CD4-positive, alpha-beta T cell treated with Interleukin-6 at 100 ng/mL for 8 hours (primary cell): ENCODE measurements around the gene EEFSEC.

Experiments used
- DNase-seq: peaks from one replicate; pipeline ENCODE4 v3.0.0-alpha.2; 2020; ENCODE audit warnings: mixed read lengths, low spot score

Gene EEFSEC

GRCh38 chr3:128182656-128183055 is 29.4 kb downstream of the EEFSEC start:
- no peak for DNase-seq

DNA sequence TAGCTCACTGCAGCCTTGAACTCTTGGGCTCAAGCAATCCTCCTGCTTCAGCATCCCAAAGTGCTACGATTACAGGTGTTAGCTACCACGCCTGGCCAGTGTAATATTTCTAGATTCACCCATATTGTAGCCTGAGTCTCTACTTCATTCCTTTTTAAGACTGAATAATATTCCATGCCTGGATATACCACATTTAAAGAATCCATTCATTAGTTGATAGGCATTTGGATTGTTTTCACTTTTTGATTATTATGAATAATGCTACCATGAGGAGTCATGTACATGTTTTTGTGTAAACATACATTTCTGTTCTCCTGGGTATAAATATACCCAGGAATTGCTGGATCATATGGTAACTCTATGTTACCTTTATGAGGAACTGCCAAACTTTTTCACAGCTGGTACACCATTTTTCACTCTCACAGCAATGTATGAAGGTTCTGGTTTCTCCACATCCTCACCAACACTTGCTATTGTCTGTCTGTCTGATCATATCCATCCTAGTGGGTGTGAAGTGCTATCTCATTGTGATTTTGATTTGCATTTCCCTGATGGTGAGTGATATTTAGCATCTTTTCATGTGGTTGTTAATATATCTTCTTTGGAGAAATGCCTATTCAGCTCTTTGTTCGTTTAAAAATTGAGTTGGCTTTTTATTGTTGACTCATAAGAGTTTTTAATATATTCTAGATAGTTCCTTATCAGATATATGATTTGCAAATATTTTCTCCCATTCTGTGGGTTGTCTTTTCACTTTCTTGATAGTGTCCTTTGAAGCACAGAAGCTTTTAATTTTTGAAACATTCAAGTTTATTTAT is 32.6 kb downstream of the EEFSEC start:
- DNase-seq, result no peak

DNA sequence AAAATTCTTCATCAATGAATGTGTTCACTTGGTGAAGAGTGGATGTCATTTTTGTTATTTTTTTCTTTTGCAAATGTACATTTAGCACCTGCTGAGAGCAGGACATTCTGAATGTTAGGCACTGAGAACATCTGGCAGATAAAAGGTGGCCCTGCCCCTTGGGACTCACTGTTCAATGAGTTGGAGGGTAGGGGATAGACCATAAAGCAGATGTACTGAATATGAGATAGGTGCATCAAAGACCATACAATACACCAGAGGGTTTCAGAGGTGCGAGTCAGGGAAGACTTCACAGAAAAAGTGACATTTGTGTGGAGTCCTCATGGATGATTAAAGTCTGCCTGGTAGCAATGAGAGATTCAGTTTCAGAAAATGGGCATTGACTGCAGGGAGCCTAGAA is 34.2 kb downstream of the EEFSEC start:
- DNase-seq, result no peak

DNA sequence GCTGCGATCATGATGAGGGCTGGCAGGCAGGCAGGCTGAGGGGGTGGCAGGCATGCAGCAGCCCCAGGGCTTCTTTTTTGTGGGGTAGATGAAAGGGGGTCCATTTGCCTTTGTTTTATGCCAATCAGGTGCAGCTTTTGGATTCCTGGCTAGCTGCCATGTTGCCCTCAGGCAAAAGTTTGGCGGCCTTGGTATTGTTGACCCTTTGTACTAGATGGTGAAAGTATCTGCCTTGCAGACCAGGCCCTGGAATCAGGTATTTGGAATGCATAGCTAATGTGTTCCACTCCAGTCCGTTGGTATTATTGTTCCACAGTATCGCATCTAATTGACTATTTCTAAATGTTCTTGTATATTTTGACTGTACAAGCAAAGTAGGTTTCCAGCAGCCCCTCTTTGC is 35.0 kb downstream of the EEFSEC start:
- DNase-seq, result no peak

- no peak for DNase-seq
These were observed 35.7 kb downstream of the EEFSEC start for GRCh38 chr3:128188956-128189355.

DNA sequence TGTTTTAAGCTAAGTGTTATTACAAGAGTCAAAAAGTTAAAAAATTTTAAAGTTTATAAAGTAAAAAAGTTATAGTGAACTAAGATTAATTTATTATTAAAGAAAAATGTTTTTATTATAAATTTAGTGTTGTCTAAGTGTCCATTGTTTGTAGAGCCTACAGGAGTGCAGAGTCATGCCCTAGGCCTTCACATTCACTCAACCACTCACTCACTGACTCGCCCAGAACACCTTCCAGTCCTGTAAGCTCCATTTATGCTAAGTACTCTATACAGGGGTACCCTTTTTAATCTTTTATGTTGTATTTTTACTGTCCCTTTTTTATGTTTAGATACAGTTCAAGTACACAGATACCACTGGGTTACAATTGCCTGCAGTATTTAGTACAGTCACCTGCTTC is 37.2 kb downstream of the EEFSEC start:
- no peak for DNase-seq

DNA sequence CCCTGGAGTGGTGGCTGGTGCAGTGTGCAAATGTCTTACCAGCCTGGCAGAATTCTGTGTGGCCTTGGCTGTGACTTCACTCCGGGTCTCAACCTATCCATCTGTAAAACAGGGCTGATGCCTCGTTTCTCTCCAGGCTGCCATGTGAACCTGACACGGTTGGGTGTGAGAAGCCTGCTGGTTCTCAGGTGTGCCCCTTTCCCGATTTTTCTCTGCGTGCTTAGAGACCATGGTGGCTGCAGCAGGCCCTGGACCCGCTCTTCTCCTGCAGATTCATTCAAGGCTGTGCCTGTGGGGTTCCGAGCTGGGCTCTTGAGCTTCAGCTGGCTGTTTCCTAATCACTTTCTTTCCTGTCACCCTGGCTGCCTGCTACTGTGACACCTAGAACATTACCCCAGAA is 38.9 kb downstream of the EEFSEC start:
- no peak for DNase-seq

GRCh38 chr3:128193168-128193567 is 39.9 kb downstream of the EEFSEC start:
- no peak for DNase-seq

DNA sequence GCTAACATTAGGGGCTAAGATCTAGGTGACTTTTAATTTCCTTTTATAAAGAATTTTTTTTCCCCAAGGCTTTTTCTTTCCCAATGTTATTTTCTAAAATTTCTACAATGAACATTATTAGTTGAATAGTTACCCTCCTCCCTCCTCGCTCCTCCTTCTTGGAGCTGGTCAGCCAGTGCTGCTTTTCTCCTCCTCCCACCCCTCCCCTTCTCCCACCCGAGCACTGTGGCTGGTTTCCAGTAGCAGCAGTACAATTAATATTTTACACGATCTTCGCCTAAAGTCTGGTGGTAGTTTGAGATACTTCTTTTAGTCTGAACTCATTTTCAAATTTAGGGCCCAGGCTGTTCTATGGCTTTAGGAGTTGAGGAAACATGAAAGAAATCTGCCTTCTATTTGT is 41.6 kb downstream of the EEFSEC start:
- DNase-seq, result no peak

DNA sequence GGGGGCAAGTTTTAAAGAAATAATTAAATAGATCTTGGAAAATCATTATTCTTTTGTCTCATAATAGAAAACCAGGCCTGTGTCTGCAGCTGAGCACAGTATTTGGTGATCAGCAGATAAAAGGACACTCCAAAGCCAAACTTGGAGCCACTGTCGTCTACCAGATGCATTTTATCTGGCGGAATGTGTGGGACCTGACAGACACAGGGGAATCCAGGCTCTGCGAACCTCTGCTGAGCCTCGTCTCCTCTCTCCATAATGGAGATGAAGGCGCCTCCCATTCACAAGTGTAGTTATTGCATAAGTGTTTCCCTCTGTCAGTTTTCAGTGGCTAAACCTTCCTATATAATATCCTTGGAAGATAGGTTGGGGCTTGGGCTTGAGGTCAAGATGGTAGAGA is 42.1 kb downstream of the EEFSEC start:
- DNase-seq, result no peak

DNA sequence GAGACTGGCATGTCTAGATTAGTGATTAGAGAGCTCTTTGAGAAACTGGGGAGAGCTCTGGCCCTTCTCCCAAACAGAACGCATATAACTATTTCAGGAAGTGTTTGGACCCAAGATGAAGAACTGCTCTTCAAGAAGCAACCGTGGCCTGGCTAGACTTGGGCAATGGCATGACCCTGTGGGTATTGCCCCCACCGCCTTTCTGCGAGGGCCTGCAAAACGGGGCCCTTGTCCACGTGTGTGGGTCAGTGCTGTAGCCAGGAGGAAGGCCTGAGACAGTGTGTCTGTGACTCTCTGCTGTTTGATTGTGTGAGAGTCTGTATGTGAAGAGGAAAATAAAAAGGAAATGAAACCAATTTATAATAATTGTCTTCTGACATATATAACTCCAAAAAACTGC is 42.5 kb downstream of the EEFSEC start:
- no peak for DNase-seq

DNA sequence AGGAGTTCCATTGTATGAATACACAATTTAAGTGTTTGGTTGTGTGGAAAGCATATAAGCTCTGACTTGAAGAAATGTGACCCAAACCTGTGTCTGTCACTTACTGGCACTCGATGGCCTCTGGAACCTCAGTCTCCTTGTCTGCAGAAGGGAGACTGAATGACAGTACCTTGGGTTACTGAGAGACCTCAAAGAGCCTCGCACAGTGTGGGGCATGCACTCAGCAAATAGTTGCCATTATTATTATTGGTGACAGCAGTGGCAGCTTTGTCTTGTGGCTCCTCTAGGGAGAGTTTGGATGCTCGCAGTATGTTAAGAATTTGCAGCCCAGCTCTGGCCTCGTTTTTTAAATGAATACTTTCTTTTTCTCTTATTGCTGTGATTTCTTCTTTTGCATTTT is 43.4 kb downstream of the EEFSEC start:
- no peak for DNase-seq

DNA sequence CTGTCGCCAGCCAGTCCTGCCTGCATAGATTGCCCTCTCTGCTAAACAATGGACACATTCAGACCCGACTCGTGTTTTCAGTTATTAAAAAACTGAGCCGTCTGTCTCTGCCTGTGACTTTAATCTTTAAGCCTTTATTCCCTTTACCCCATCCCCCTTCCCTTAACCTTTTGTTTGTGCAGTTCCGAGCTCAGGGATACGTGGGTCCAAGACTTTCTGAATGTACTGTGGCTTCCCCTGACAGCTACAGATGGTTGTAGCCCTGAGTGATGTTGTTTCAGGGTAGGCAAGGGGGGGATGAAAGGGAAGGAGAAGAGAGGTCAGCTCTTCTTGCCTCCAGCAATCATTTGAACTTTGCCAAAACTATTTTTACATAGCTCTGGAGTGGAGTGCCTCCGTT is 44.6 kb downstream of the EEFSEC start:
- DNase-seq, result no peak

GRCh38 chr3:128198313-128198712 is 45.0 kb downstream of the EEFSEC start:
- DNase-seq, result no peak

- no peak for DNase-seq
These were observed 45.8 kb downstream of the EEFSEC start for GRCh38 chr3:128199110-128199509.

GRCh38 chr3:128201158-128201755 is 48.0 kb downstream of the EEFSEC start:
- DNase-seq, result no peak

DNA sequence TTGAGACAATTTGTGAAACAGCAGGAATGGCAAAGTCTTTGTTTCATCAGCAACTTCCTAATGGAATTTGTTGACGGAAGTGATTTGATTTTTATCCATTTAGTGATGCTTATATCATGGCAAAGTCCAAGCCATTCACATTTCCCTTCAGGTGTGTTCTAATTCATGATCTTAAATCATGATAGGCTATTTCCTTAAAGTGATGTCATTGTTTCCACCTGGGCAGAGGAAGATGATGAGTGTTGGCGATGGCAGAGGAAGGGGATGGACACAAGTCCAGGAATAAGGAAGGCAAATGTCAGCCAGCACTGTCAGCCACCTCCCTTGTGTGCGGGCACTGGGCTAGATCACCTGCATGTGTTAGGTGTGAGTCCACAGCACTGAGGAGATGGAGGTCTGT is 49.9 kb downstream of the EEFSEC start:
- no peak for DNase-seq

DNA sequence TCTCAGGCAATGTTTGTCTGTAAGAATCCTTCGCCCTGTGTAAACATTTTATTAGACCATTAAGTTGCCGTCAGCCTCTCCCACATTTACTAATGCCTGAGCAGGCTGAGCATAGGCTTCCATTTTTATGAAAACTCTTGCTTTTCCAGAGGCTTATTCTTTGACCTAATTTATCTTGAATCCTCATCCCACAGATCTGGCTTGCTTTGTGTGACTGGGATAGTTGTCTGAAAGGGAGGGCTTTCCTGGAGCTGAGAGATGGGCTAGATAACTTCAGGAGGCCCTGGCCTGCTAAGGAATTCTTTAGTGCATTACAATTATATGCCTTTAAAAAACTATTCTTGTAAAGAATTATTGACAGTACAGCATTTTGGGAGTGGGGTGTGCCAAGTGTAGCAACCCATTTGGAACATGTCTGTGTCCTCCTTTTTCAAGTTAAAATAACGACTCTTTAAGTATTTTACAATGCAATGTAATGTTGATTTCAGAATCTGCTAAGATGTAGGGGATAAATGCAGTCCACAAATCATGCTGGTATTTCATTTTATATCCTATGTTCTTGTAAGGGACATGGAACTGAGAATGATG is 52.4 kb downstream of the EEFSEC start:
- no peak for DNase-seq

DNA sequence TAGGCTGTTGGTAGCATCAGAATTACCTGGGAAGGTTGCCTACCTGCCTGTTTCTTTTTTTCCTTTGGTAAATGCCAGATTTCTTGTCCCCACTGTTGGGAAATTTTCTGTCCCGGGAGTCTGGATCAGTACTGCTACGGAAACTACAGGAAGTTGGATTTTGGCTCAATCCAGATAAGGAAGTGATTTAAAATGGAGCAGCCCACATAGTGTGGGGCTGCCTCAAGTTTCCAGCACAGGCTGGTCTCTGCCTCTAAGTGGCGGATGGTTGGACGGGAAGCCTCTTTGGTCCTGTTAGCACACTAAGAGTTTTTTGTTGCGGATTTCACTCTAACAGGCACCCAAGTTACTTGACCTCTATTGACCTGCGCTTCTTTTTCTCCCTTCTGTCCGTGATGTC is 54.7 kb downstream of the EEFSEC start:
- DNase-seq, result no peak

DNA sequence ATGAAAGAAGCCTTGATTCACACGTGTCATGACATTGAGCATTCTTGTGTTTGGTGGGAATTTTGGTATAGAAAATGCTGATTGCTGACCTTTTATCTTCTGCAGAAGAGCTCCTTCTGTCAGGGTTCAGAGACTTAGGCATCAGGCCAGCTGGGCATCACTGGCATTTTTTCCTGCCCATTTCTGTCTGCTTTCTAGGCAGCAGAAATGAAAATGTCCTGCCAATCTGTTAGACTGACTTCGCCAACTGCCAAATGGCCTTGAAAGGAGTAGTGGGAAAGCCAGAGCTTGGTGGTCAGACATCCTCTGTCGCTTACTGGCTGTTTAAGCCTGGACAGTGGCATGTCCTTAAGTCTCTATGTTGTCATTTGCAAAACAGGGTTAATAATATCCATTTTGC is 57.4 kb downstream of the EEFSEC start:
- no peak for DNase-seq

GRCh38 chr3:128214056-128214455 is 60.8 kb downstream of the EEFSEC start:
- no peak for DNase-seq

DNA sequence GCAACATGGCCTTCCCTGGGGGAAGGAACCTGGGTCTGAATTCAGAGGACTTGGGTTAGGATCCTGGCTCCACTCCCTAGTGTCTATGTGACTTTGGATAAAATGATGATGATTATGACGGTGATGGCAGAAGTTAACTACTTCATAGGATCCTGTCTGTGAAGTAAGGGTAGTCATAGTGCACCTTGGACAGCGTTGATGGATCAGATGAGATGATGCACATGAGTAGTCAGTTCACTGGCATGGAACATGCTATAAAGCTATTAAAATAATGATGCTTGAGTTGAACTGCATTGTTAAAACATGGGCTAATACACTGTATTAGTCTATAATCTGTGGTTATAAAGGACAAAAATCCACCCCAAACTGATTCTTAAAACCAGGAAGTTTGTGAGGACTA is 62.0 kb downstream of the EEFSEC start:
- no peak for DNase-seq

- no peak for DNase-seq
These were observed 62.7 kb downstream of the EEFSEC start for GRCh38 chr3:128215800-128216495.
